Thoracic aorta (tissue), 2 donors: ENCODE results near the gene CRB3. TPM values are rescaled to one million over a fixed set of nuclear protein-coding genes. Genes with fewer than 3 reads are reported as not detected.

Source experiments
- ATAC-seq: fragments of 150-250 bp; one replicate; pipeline ENCODE4 v1.8.0; 2017; ENCODE audit warnings: low read depth; ENCODE audit not compliant: insufficient number of reproducible peaks, low FRiP score
- DNase-seq: peaks from one replicate; pipeline ENCODE4 v3.0.0-alpha.2; 2020; ENCODE audit warnings: low spot score
- H3K27ac ChIP-seq, 2 donors: fragments of 200-600 bp; sonication (generic); 1 replicate in 1 of 2; 2 replicates in 1 of 2; pipeline ENCODE4 v1.5.1; 2016; ENCODE audit warnings: mild to moderate bottlenecking in 2 of 2, moderate library complexity in 2 of 2
- H3K27me3 ChIP-seq: fragments of 200-600 bp; sonication (generic); replicated peaks from 2 replicates; pipeline ENCODE4 v1.6.0; 2016; ENCODE audit warnings: mild to moderate bottlenecking; ENCODE audit not compliant: insufficient read depth
- H3K36me3 ChIP-seq: fragments of 200-600 bp; sonication (generic); one replicate; pipeline ENCODE4 v1.5.1; 2016
- H3K4me1 ChIP-seq, 2 donors: fragments of 200-600 bp; sonication (generic); 1 replicate in 1 of 2; 2 replicates in 1 of 2; pipeline versions ENCODE4 v1.5.1 to v1.6.0; 2016; ENCODE audit warnings: low read depth in 2 of 2, mild to moderate bottlenecking in 1 of 2; ENCODE audit not compliant: control insufficient read depth in 1 of 2
- H3K4me3 ChIP-seq: fragments of 200-600 bp; sonication (generic); 2 replicates; pipeline ENCODE4 v1.5.1; 2016; ENCODE audit warnings: mild to moderate bottlenecking
- H3K9me3 ChIP-seq: fragments of 200-600 bp; sonication (generic); 2 replicates; pipeline ENCODE4 v1.5.1; 2016
- total RNA-seq, 2 donors: library from RNA; depleted of rRNA; stranded (reverse); fragments of >200 nt; gene quantifications; one replicate each; pipeline versions ENCODE4 v1.1.0 to v1.2.3, GENCODE V29; 2016
- TF ChIP-seq, protein P1 (sequence below): fragments of 200-600 bp; sonication (generic); IDR thresholded peaks from one replicate; pipeline ENCODE4 v1.5.1; 2019; ENCODE audit warnings: antibody characterized with exemption

Gene CRB3
- total RNA-seq, 2 donors from 2014 or later = 0.54 to 2.1 TPM

DNA sequence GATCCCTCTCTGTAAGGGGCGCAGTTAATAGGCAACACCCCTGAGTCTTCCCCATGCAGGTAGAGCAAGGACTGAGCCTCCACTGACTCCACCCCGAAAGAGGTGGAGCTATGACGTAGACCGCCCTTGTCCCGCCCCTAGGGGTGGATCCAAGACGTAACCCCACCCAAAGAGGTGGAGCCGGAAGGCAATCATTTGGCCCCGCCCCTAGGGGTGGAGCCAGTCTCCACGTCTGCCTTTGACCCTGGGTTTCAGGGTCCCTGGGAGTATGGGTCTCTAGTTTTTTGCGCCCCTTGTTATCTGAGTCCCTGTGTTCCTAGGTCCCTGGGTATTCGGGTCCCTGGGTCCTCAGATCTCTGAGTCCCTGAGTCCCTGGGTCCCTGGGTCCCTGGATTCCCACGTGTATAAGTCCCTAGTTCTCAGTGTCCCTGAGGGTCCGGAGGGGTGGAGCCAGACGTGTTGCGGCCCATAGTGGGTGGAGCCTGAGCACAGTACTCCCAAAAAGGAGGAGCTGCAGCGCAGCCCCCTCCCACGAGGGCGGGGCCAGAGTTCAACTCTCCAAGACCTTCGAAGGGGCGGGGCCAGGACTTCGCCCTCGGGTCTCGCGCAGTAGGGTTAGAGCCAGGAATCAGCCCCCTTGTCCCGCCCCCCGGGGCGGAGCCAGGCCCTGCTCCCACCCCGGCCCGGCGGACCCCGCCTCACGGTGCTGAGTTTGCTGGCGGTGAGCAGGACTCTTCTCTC, 12.3 kb downstream of the CRB3 start:
- ATAC-seq = no peak
- DNase-seq = no peak
- no peaks in the 10 kb centered on the region for H3K9me3 ChIP-seq
- no peak overlapping the region for H3K27ac ChIP-seq
- H3K4me3 ChIP-seq = peak overlapping the region; percentile 12
- no peaks in the 10 kb centered on the region for H3K36me3 ChIP-seq
- peaks cover 0 to 12% of the 10 kb centered on the region in 2 donors for H3K4me1 ChIP-seq
- TF ChIP-seq, protein P1, sequence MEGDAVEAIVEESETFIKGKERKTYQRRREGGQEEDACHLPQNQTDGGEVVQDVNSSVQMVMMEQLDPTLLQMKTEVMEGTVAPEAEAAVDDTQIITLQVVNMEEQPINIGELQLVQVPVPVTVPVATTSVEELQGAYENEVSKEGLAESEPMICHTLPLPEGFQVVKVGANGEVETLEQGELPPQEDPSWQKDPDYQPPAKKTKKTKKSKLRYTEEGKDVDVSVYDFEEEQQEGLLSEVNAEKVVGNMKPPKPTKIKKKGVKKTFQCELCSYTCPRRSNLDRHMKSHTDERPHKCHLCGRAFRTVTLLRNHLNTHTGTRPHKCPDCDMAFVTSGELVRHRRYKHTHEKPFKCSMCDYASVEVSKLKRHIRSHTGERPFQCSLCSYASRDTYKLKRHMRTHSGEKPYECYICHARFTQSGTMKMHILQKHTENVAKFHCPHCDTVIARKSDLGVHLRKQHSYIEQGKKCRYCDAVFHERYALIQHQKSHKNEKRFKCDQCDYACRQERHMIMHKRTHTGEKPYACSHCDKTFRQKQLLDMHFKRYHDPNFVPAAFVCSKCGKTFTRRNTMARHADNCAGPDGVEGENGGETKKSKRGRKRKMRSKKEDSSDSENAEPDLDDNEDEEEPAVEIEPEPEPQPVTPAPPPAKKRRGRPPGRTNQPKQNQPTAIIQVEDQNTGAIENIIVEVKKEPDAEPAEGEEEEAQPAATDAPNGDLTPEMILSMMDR = no peak
- H3K27me3 ChIP-seq = no peaks in the 10 kb centered on the region

DNA sequence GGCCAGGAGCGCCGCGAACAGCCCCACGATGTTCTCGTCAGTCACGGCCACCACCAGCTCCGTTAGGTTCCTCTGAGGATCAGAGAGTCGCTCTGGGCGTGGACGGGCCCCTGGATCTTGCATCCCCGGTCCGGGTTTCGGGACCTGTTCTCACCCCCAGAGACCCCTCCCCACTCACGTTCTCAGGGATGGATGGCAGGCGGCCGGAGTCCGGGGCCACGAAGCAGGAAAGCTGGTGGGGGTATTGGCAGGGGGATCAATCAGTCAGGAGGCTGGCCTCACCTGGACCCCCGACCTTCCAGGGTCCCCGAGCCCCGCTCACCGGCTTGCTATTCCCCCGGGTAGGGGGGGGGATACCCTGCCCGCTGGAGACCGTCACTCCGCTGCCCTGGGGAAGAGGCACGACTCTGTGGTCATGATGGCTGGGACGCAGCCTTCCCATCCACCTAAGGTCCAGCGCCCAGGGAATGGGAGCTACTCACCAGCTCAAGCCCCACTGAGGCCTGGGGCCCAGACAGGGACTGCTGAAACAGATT, 12.9 kb downstream of the CRB3 start:
- H3K9me3 ChIP-seq = no peaks in the 10 kb centered on the region
- TF ChIP-seq, protein P1 = no peak
- H3K27me3 ChIP-seq = no peaks in the 10 kb centered on the region
- DNase-seq = no peak
- H3K36me3 ChIP-seq = no peaks in the 10 kb centered on the region
- H3K4me3 ChIP-seq = peak overlapping the region; percentile 12
- peaks cover 0 to 12% of the 10 kb centered on the region in 2 donors for H3K4me1 ChIP-seq
- H3K27ac ChIP-seq = no peak overlapping the region
- no peak for ATAC-seq

DNA sequence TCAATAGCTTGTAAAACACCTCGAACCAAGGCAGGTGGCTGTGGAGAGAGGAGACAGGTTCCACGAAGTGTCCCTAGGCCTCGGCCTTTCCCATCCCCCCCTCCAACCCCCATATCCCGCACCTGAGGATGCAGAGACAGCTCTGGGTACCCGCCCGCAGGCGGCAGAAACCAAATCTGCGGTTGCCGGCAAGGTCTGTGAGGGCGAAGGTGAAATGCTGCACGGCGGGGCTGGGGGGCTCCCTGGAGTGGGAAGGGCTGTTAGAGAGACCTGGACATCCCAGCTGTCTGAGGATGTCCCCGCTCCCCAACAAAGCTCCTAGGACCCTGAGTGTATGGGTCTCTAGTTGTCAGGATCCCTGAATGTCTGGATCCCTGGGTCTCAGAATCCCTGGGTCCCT, 14.7 kb downstream of the CRB3 start:
- ATAC-seq (no peak), DNase-seq (no peak)
- no peak overlapping the region for H3K27ac ChIP-seq
- H3K27me3 ChIP-seq = no peaks in the 10 kb centered on the region
- H3K9me3 ChIP-seq = no peaks in the 10 kb centered on the region
- peaks cover 0 to 12% of the 10 kb centered on the region in 2 donors for H3K4me1 ChIP-seq
- H3K36me3 ChIP-seq = no peaks in the 10 kb centered on the region
- TF ChIP-seq, protein P1 = no peak
- H3K4me3 ChIP-seq = no peak overlapping the region

DNA sequence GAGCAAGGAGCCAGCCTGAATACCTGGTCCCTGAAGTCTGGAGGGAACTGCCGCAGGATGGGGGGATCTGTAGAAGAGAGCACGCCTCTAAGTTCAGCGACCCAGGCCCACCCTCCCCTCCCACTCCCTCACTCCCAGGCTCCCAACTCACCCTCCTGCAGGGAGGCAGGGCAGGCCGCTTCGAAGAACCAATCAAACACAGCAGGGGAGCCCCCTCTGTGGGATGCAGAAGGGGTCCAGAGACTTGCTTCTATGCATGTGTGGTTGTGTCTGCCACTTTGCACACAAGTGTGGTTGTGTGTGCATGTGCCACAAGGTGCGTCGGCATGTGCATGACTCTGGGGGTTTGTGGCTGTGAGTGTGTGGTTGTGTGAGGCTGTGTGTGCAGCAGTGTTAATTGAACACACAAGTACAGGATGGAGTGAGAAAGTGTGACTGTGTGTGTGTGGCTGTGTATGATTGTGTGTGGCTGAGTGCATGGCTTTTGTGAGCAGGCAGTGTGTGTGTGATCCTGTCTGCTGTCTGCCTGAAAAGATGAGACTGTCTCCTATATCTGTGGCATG, 15.8 kb downstream of the CRB3 start:
- H3K27me3 ChIP-seq = no peaks in the 10 kb centered on the region
- H3K27ac ChIP-seq = no peak overlapping the region
- no peaks in the 10 kb centered on the region for H3K36me3 ChIP-seq
- ATAC-seq = no peak
- peaks cover 0 to 12% of the 10 kb centered on the region in 2 donors for H3K4me1 ChIP-seq
- DNase-seq = no peak
- TF ChIP-seq, protein P1 = no peak
- H3K9me3 ChIP-seq = no peaks in the 10 kb centered on the region
- no peak overlapping the region for H3K4me3 ChIP-seq

DNA sequence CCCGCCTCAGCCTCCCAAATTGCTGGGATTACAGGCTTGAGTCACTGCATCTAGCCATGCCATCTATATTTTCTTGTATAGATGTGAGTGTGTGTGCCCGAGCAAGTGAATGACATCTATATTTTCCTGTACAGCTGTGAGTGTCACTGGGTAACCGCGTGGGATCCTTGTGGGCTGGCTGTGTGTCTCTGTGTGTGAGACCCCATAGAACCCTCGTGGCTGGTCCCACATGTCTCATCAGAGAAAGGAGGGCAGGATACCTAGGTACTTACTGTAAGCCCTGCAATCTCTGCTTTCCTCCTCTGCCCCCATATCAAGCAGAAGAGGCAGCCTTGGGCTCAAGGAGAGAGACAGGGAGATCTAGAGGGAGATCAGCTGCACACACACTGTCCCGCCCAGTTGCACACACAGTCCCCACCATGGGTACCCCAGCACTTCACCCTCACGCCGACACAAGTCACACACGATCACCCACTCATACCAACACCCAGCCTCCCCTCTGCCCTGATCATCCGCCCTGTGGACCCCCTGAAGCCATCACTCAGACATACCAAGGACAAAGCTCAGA, 16.9 kb downstream of the CRB3 start:
- no peaks in the 10 kb centered on the region for H3K36me3 ChIP-seq
- ATAC-seq (no peak), DNase-seq (no peak)
- peaks cover 0 to 8% of the 10 kb centered on the region in 2 donors for H3K4me1 ChIP-seq
- H3K9me3 ChIP-seq = no peaks in the 10 kb centered on the region
- no peaks in the 10 kb centered on the region for H3K27me3 ChIP-seq
- H3K4me3 ChIP-seq = peak overlapping the region; percentile 59
- TF ChIP-seq, protein P1 = no peak
- H3K27ac ChIP-seq = no peak overlapping the region
